ENCODE data around the gene OXCT1.
"Not testable (repeated sequence)": the region's sequence is repeated elsewhere in the genome, so short reads cannot be mapped to it uniquely, and the experiment has no call there.

The OXCT1 gene

GRCh38 chr5:41747708-41748107 lies 122.5 kb downstream of the OXCT1 start:
- no peak for DNase-seq (ENCODE audit: extremely low read depth, low read depth)
- no peak for TF ChIP-seq CTCF (IDR thresholded peaks at IDR 0.05; ENCODE audit: low read depth, low read length)

GRCh38 chr5:41747301-41747700 lies 122.9 kb downstream of the OXCT1 start:
- DNase-seq (ENCODE audit: extremely low read depth, low read depth): no peak
- TF ChIP-seq CTCF (IDR thresholded peaks at IDR 0.05; ENCODE audit: low read depth, low read length): no peak

GRCh38 chr5:41742608-41743007 lies 127.6 kb downstream of the OXCT1 start:
- DNase-seq (ENCODE audit: extremely low read depth, low read depth): not testable (repeated sequence)

- no peak for DNase-seq (ENCODE audit: extremely low read depth, low read depth)
- TF ChIP-seq CTCF (IDR thresholded peaks at IDR 0.05; ENCODE audit: low read depth, low read length): no peak
Observed at GRCh38 chr5:41738710-41739354, 131.4 kb downstream of the OXCT1 start.

- DNase-seq (ENCODE audit: extremely low read depth, low read depth): no peak
- no peak for TF ChIP-seq CTCF (IDR thresholded peaks at IDR 0.05; ENCODE audit: low read depth, low read length)
Observed at GRCh38 chr5:41736641-41737040, 133.6 kb downstream of the OXCT1 start.

- TF ChIP-seq CTCF (IDR thresholded peaks at IDR 0.05; ENCODE audit: low read depth, low read length): no peak
- no peak for DNase-seq (ENCODE audit: extremely low read depth, low read depth)
Observed at GRCh38 chr5:41735213-41735612, 135.0 kb downstream of the OXCT1 start.

- not testable (repeated sequence) for DNase-seq (ENCODE audit: extremely low read depth, low read depth)
Observed at GRCh38 chr5:41729381-41729780, 140.8 kb downstream of the OXCT1 start.

- DNase-seq (ENCODE audit: extremely low read depth, low read depth): no peak
- no peak for TF ChIP-seq CTCF (IDR thresholded peaks at IDR 0.05; ENCODE audit: low read depth, low read length)
Observed at GRCh38 chr5:41728281-41728680, 141.9 kb downstream of the OXCT1 start.

Data from AG09319 (cell line).